HCT116 (cell line): ENCODE data around the gene ACBD4. TPM values are rescaled to one million over a fixed set of nuclear protein-coding genes. Genes with fewer than 3 reads are reported as not detected.

Source experiments
- ATAC-seq: fragments of 200-7000 bp; cut with Tn5 transposase; 2 replicates; pipeline ENCODE4 v1.9.1; 2020; ENCODE audit warnings: mild to moderate bottlenecking, moderate library complexity
- BruUV-seq: library from RNA; stranded (reverse); fragments of 400-500 nt; replicated peaks from 2 replicates; lab custom pipeline; 2021; lab: Mats Ljungman, UMichigan
- CTCF ChIA-PET: fragments of 300-600 bp; sonication (Branson Sonifier 250); formaldehyde crosslinking; loops from one replicate; lab custom pipeline; 2021; ENCODE audit warnings: antibody characterized with exemption; lab: Charles Lee
- POLR2A ChIA-PET: fragments of 300-600, 350-600 bp; sonication (Branson Sonifier 250); formaldehyde crosslinking; loops from one replicate; lab custom pipeline; 2021; ENCODE audit warnings: antibody characterized with exemption; lab: Charles Lee
- RAD21 ChIA-PET, 2 experiments: fragments of 300-600 bp; sonication (Branson Sonifier 250); formaldehyde crosslinking; loops; one replicate each; lab custom pipeline; 2023; ENCODE audit warnings: low total read pairs in 2 of 2; ENCODE audit not compliant: uncharacterized antibody in 2 of 2, unreplicated experiment in 2 of 2, low non-redundant PET in 1 of 2; lab: Charles Lee
- DNase-seq: peaks from one replicate; pipeline ENCODE4 v3.0.0-alpha.2; 2010; ENCODE audit warnings: low read depth, low spot score
- H2AFZ ChIP-seq: fragments of 200-600 bp; shearing (Covaris generic), sonication (generic); 2 replicates; pipeline ENCODE4 v1.6.1; 2017; ENCODE audit warnings: low read depth, mixed run types, mixed read lengths, antibody characterized with exemption, low read length; ENCODE audit not compliant: poor library complexity, severe bottlenecking
- H3K27ac ChIP-seq: 2 replicates; pipeline ENCODE4 v1.5.1; 2012; ENCODE audit warnings: low read depth, low read length
- H3K27me3 ChIP-seq: fragments of 200-600 bp; sonication (generic); 2 replicates; pipeline ENCODE4 v1.6.1; 2016; ENCODE audit warnings: mixed run types, low read length, mixed read lengths; ENCODE audit not compliant: insufficient read depth
- H3K36me3 ChIP-seq, 2 experiments: fragments of 200-500 bp in 1 of 2; fragments of 200-600 bp in 1 of 2; sonication (Bioruptor generic) in 1 of 2; sonication (generic) in 1 of 2; 2 replicates each; pipeline versions ENCODE4 v1.5.1 to v1.6.1; 2014 to 2016; ENCODE audit warnings: low read length in 2 of 2, inconsistent platforms in 1 of 2, mixed read lengths in 1 of 2, mixed run types in 1 of 2; ENCODE audit not compliant: insufficient read depth in 2 of 2, control insufficient read depth in 1 of 2
- H3K4me1 ChIP-seq, 2 experiments: fragments of 200-600 bp in 1 of 2; sonication (generic) in 1 of 2; 2 replicates each; pipeline versions ENCODE4 v1.5.1 to v1.6.1; 2012 to 2017; ENCODE audit warnings: low read length in 2 of 2, inconsistent platforms in 1 of 2, mild to moderate bottlenecking in 1 of 2, mixed read lengths in 1 of 2, mixed run types in 1 of 2, moderate library complexity in 1 of 2; ENCODE audit not compliant: insufficient read depth in 2 of 2, control insufficient read depth in 1 of 2
- H3K4me2 ChIP-seq: fragments of 200-600 bp; sonication (generic); 2 replicates; pipeline ENCODE4 v1.6.1; 2017; ENCODE audit warnings: mixed run types, low read length, mixed read lengths
- H3K4me3 ChIP-seq, 2 experiments: fragments of 200-600 bp in 1 of 2; sonication (generic) in 1 of 2; replicated peaks in 1 of 2; 2 replicates each; pipeline ENCODE4 v1.5.1; 2011 to 2016; ENCODE audit warnings: low read length in 2 of 2, control low read depth in 1 of 2, low read depth in 1 of 2, mild to moderate bottlenecking in 1 of 2, mixed read lengths in 1 of 2, mixed run types in 1 of 2
- H3K79me2 ChIP-seq: fragments of 200-600 bp; sonication (generic); 2 replicates; pipeline ENCODE4 v1.6.1; 2017; ENCODE audit warnings: mild to moderate bottlenecking, mixed run types, low read length, moderate library complexity, mixed read lengths; ENCODE audit not compliant: insufficient read depth
- H3K9ac ChIP-seq: fragments of 200-600 bp; sonication (generic); 2 replicates; pipeline ENCODE4 v1.6.1; 2016; ENCODE audit warnings: low read length, mixed read lengths
- H3K9me2 ChIP-seq: fragments of 200-600 bp; sonication (generic), shearing (Covaris generic); 2 replicates; pipeline ENCODE4 v1.6.1; 2017; ENCODE audit warnings: mixed run types, mild to moderate bottlenecking, moderate library complexity; ENCODE audit not compliant: insufficient read depth
- H3K9me3 ChIP-seq, 2 experiments: fragments of 200-500 bp in 1 of 2; fragments of 200-600 bp in 1 of 2; sonication (Bioruptor generic) in 1 of 2; sonication (generic) in 1 of 2; 2 replicates each; pipeline ENCODE4 v1.6.1; 2014 to 2017; ENCODE audit warnings: low read length in 2 of 2, mixed read lengths in 2 of 2, inconsistent platforms in 1 of 2, low read depth in 1 of 2, mild to moderate bottlenecking in 1 of 2, mixed run types in 1 of 2, moderate library complexity in 1 of 2; ENCODE audit not compliant: control insufficient read depth in 1 of 2, insufficient read depth in 1 of 2
- H4K20me1 ChIP-seq: fragments of 200-600 bp; sonication (generic), shearing (Covaris generic); 2 replicates; pipeline ENCODE4 v1.6.1; 2017; ENCODE audit warnings: mixed run types, mild to moderate bottlenecking, moderate library complexity; ENCODE audit not compliant: insufficient read depth
- ELF1 ChIP-seq: IDR thresholded peaks from 2 replicates; pipeline ENCODE4 v1.6.1; 2012; ENCODE audit warnings: low read depth, borderline replicate concordance
- FOSL1 ChIP-seq: IDR thresholded peaks from 2 replicates; pipeline ENCODE4 v1.6.1; 2012; ENCODE audit warnings: low read depth
- RAD21 ChIP-seq: IDR thresholded peaks from 2 replicates; pipeline ENCODE4 v1.6.1; 2012; ENCODE audit warnings: low read depth, mild to moderate bottlenecking
- SP1 ChIP-seq: IDR thresholded peaks from 2 replicates; pipeline ENCODE4 v1.6.1; 2012; ENCODE audit warnings: low read depth
- ZFX ChIP-seq: fragments of 450-650 bp; IDR thresholded peaks from 2 replicates; pipeline ENCODE4 v1.6.1; 2017
- intact Hi-C: fragments of 100-400 bp; cut with micrococcal nuclease; formaldehyde crosslinking; loops from 2 replicates; pipeline ENCODE4 v1.10.0; 2022
- total RNA-seq: library from RNA; stranded (reverse); gene quantifications from one replicate; pipeline ENCODE4 v1.2.1, GENCODE V29; 2021; ENCODE audit not compliant: unreplicated experiment
- TF ChIP-seq, protein P1 (sequence below), 3 experiments: fragments of 200-600 bp in 1 of 3; sonication (generic) in 1 of 3; IDR thresholded peaks in 2 of 3; conservative IDR thresholded peaks in 1 of 3; 2 replicates each; pipeline ENCODE4 v1.5.1; 2012 to 2017; ENCODE audit warnings: low read depth in 2 of 3, low read length in 2 of 3, antibody characterized with exemption in 1 of 3, borderline replicate concordance in 1 of 3, control low read depth in 1 of 3, mild to moderate bottlenecking in 1 of 3, mixed read lengths in 1 of 3, mixed run types in 1 of 3, moderate library complexity in 1 of 3; ENCODE audit not compliant: insufficient read depth in 1 of 3

ACBD4 gene
- total RNA-seq, 1 experiment from 2014 or later: 13.6 TPM

DNA sequence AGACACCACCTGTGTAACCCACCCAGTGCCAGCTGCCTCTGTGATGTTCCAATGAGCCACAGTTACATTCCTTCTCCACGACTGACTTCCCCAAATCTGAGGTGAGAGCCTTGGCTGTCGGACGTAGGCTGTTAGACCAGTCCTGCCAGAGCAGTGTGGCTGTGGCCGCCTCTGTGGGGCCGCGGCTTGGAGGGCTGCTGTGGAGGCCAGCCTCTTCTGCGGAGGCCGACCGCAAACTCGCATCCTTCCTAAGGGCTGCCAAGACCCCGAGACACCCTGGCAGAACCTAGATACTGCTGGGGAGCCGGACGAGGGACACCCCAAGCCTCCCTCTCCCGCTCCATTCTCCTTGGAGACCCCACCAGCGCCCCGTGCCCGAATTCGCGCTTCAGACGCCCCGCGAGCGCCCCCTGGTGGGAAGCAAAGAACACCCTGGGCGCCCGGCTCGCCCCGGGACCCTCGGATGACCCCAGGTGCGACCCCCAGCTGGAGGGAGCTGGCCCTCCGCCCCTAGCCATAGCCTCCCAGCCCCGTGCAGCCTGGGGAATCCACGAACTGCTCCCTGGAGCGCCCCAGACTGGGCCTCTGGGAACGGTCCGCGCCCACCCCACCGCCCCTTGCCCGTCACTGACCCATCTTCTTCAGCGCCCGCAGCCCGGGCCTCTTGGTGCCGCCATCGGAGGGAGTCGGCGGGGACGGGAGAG is 3.7 kb upstream of the ACBD4 start:
- H3K9me2 ChIP-seq: no peaks in the 10 kb centered on the region
- peaks cover 47% of the 10 kb centered on the region for H3K79me2 ChIP-seq
- TF ChIP-seq FOSL1 (no peak), RAD21 (peak; percentile 84), ELF1 (no peak)
- TF ChIP-seq, protein P1, sequence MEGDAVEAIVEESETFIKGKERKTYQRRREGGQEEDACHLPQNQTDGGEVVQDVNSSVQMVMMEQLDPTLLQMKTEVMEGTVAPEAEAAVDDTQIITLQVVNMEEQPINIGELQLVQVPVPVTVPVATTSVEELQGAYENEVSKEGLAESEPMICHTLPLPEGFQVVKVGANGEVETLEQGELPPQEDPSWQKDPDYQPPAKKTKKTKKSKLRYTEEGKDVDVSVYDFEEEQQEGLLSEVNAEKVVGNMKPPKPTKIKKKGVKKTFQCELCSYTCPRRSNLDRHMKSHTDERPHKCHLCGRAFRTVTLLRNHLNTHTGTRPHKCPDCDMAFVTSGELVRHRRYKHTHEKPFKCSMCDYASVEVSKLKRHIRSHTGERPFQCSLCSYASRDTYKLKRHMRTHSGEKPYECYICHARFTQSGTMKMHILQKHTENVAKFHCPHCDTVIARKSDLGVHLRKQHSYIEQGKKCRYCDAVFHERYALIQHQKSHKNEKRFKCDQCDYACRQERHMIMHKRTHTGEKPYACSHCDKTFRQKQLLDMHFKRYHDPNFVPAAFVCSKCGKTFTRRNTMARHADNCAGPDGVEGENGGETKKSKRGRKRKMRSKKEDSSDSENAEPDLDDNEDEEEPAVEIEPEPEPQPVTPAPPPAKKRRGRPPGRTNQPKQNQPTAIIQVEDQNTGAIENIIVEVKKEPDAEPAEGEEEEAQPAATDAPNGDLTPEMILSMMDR (IDR thresholded peaks at IDR 0.05 in 2 of 3, conservative IDR thresholded peaks at IDR 0.05 in 1 of 3; ENCODE audit: borderline replicate concordance in 1 of 3, insufficient read depth in 1 of 3, low read depth in 2 of 3, low read length in 2 of 3): peak; percentile 82 to 94 (median 85); a peak in 5 of 6 replicates
- intact Hi-C loops: loop anchor here (5.0 to 10.0 kb wide), 3 partner anchors 69 to 357 kb away; partner anchors contain the start of gene NMT1
- no peaks in the 10 kb centered on the region for H3K27me3 ChIP-seq
- peak overlapping the region; percentile 84 to 86 for H3K4me3 ChIP-seq
- ChIA-PET RAD21 (no interaction called here), POLR2A (no interaction called here), CTCF (interaction anchor here (1.5 kb wide), 1 partner anchor 23 kb away, joined by 4 read pairs; no protein-coding TSS in a partner anchor)
- no TSS peak for BruUV-seq
- H3K4me2 ChIP-seq: peak overlapping the region; percentile 100
- DNase-seq (no peak), ATAC-seq (no peak)
- no peak overlapping the region for H2AFZ ChIP-seq
- peaks cover 52 to 72% of the 10 kb centered on the region in 2 experiments for H3K4me1 ChIP-seq
- H3K9me3 ChIP-seq: no peaks in the 10 kb centered on the region
- no peaks in the 10 kb centered on the region for H4K20me1 ChIP-seq
- no peaks in the 10 kb centered on the region for H3K36me3 ChIP-seq
- peak overlapping the region; percentile 89 for H3K27ac ChIP-seq
- peak overlapping the region; percentile 82 for H3K9ac ChIP-seq

DNA sequence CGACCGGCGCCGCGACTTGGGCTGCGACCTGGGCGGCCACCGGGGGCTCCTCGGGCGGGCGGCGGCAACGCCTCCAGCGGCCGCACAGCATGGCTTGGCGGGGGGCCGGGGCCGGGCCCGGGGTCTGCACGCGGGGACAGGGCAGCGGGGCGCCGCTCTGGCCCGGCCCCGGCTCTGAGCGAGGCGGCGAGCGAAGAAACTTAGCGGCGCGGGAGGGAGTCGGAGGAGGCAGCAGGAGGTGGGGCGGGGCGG is 3.2 kb upstream of the ACBD4 start, which contains the start of gene PLCD3:
Gene PLCD3 (minus strand): TSS at position 196 of the 252 bp plus-strand sequence. CDS start 105 bp downstream, at position 91.
- Histone ChIP-seq H3K4me3 (peak within 1 kb of the TSS; percentile 84 to 86), H3K9me3 (no peaks in the 10 kb centered on the region), H3K9me2 (no peaks in the 10 kb centered on the region), H3K4me1 (peaks cover 47 to 68% of the 10 kb centered on the region in 2 experiments), H3K79me2 (peaks cover 42% of the 10 kb centered on the region)
- ChIA-PET POLR2A (interaction anchor here (1.1 kb wide), 1 partner anchor 17 kb away, joined by 5 read pairs; the partner anchor contains the start of gene HEXIM1), CTCF (interaction anchor here (0.9 to 1.5 kb wide), 2 partner anchors 23 to 212 kb away, joined by 3 to 4 read pairs; no protein-coding TSS in a partner anchor)
- DNase-seq (no peak), ATAC-seq (no peak)
- intact Hi-C loops: loop anchor here (5.0 to 10.0 kb wide), 3 partner anchors 70 to 357 kb away; partner anchors contain the start of gene NMT1
- TF ChIP-seq ZFX: 0 out of 2 replicates have a peak, but pooled peaks have one; percentile 0
- no peak for TF ChIP-seq SP1
- TF ChIP-seq, all 23 proteins: peak for 1
- peak within 1 kb of the TSS; percentile 95 for H3K27ac ChIP-seq
- H3K4me2 ChIP-seq: peak within 1 kb of the TSS; percentile 100
- H4K20me1 ChIP-seq: no peaks in the 10 kb centered on the region
- no peaks in the 10 kb centered on the region for H3K27me3 ChIP-seq
- RAD21 ChIA-PET: no interaction called here
- BruUV-seq: no TSS peak
- peak within 1 kb of the TSS; percentile 82 for H3K9ac ChIP-seq
- H2AFZ ChIP-seq: peak within 1 kb of the TSS; percentile 84
- no peaks in the 10 kb centered on the region for H3K36me3 ChIP-seq
